ENCODE results near the gene FOXF1.

The FOXF1 gene

GRCh38 chr16:86492961-86493629 is 17.2 kb upstream of the FOXF1 start:
- no peak for DNase-seq (ENCODE audit: low read depth)

GRCh38 chr16:86494039-86494564 is 16.2 kb upstream of the FOXF1 start:
- DNase-seq (ENCODE audit: low read depth) = no peak

GRCh38 chr16:86494565-86495356 is 15.6 kb upstream of the FOXF1 start:
- no peak for DNase-seq (ENCODE audit: low read depth)

DNA sequence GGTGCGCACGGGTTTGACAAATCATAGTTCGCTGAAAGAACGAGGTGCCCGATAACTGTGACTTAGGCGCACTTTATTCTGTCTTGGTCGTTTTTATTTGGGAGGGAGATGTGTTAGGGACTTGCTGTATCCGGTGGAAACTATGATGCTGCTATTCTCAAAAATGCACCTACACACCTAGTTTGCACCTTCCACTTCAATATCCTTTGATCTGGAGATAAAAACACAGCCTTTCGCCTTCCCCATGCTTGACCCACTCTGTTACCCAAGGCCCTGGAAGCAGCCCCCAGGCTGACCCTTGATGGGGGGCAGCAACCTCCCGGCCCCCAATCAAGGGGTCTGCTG is 15.0 kb upstream of the FOXF1 start:
- no peak for DNase-seq (ENCODE audit: low read depth)

DNA sequence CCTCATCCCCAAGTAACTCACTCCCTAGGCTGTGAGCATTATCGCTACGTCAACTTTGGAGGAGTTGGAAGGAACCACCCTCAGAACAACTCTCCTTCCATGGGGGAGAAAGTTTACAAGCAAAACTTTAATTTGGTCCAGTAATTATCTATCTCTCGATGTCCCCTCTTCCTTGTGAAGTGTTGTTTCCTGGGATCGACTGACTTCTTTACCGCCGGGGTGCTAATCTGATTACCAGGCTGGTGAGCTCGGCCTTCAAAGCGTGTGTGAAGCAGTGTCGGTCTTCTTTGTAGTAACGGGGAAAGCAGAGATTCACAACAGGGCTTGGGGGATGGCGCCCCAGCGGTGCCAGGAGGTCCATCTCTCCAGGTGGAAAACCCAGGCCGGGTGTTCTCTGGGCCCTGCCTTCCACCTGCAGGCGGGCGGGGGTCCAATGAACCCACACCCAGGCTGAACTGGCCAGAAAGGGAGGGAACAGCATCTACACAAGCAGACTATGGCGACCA is 14.5 kb upstream of the FOXF1 start:
- DNase-seq (ENCODE audit: low read depth) = no peak

GRCh38 chr16:86496262-86496928 is 13.9 kb upstream of the FOXF1 start:
- DNase-seq (ENCODE audit: low read depth) = no peak

GRCh38 chr16:86496929-86497461 is 13.3 kb upstream of the FOXF1 start:
- DNase-seq (ENCODE audit: low read depth) = no peak

GRCh38 chr16:86497551-86498021 is 12.7 kb upstream of the FOXF1 start:
- no peak for DNase-seq (ENCODE audit: low read depth)

GRCh38 chr16:86498155-86498670 is 12.1 kb upstream of the FOXF1 start:
- DNase-seq (ENCODE audit: low read depth) = no peak

GRCh38 chr16:86498671-86499439 is 11.5 kb upstream of the FOXF1 start:
- no peak for DNase-seq (ENCODE audit: low read depth)

DNA sequence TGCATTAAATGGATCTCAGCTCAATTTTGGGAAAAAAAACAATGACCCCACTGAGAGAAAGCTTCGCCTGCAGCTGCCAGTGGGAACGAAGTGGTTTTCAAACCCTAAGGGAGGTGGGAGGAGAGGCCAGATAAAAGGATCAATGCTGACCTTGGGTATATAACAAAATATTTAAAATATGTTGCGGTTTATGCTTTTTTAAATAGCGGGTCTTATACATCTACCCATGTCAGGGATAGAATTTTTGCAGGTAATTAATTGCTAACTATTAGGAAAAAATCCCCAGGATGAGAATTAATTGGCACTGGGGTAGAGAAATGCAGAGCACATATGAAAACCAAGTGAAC is 10.9 kb upstream of the FOXF1 start:
- no peak for DNase-seq (ENCODE audit: low read depth)

DNA sequence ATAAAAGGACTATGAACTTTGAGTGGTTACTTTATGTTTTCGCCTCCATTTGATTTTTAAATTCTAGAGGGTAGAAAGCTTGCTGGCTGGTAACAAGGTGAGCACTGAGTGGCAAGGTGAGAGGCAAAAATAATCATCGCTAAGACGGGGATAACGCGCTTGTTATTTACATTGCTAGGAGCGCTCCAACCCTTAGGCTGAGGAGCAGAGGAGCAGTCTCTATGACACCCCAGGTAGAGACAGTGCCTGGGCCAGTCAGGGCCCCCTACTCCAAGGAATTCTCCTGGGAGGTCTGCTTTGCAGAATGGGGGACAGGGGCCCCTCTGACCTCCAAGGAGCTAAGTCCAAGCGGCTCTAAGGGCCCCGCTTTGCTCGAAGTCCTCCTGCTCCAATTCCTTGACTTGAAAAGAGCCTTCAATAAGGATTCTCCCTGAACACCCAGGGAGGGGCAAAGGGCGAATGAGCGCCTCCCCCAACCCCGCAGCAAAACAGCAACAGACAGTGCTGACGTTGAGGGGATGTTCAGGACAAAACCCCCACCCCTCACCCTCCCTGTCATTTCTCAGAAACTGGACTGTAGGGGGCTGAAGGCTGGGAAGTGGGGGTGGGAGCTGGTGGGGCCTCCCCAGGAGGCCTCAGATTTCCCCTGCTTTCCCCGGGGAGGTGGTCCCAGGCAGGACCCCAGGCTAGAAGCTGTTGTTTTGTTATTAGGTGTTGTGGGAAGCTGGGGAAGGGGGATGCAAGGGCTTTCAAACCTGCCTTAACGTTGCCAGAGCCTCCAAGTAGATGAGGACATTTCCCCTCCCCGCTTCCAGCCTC is 10.2 kb upstream of the FOXF1 start:
- no peak for DNase-seq (ENCODE audit: low read depth)

DNA sequence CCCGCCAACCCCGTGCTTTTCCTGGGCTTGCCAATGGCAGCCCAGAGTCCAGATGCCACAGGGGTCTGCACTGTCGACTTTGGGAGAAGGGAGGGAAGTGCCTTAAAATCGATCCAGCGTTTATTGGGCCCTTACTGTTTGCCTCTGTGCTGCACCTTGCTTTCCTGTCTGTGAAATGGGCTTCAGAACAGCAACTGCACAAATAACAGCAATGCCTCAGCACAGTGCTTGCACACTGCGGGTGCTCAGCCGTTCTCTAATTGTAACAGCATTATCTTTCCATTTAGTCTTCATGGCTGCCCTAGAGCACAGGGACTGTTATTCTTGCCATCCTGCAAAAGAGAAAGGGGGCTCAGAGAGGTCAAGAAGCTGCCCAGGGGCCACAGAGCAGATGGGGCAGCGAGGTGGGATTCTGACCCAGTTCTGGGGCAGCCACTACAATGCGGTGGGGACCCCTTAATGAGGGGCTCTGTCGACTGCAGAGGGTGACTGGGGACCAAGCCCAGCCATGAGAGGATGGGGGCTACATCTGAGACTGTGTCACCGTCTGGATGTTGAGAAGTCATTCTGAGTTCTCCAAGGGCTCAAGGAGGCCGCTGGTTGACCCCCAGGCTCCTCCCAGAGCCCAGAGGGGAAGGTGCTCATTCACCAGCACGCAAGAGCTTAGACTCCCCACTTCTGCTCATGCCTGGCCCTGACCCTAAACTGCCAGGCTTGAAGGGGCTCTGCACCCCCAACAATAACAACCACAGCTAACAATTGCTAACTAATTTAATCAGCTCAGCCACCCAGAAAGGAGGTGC is 9.4 kb upstream of the FOXF1 start:
- no peak for DNase-seq (ENCODE audit: low read depth)

DNA sequence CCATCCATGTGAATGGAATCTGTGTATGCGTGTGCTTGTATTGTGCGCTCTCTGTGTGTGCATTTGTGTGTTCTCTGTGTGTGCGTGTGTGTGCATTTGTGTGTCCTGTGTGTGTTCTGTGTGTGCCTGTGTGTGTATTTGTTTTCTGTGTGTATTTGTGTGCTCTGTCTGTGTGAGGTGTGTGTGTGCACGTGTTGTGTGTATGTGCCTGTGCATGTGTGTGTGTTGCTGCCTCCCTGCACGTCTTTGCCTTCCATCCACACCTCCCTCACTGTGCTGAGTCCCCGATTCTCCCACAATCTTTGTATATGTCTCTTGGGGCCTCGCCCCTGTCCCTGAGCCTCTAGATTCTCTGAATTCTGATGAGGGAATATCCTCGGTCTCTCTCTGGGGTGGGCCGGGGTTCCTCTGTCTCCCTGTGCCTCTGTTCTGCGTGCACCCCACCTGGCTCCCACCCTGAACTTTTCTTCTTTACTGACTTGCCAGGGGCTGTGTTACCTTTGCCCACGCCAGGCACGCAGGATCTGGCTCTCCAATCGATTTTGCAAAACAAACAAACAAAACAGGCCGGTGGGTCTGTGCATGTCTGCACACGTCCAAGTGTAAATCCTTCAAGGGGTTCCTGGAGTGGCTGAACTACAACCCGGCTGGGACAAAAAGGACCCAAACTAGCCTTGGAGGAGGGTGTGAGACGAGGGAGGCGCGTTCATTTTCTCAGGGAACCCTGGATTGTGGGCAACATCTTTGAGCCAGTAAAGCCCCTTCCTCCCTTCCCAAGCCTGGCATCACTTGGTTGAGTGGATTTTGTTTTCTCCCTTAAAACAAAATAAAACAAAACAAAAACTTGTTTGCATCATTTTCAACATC is 8.1 kb upstream of the FOXF1 start:
- DNase-seq (ENCODE audit: low read depth) = no peak

DNA sequence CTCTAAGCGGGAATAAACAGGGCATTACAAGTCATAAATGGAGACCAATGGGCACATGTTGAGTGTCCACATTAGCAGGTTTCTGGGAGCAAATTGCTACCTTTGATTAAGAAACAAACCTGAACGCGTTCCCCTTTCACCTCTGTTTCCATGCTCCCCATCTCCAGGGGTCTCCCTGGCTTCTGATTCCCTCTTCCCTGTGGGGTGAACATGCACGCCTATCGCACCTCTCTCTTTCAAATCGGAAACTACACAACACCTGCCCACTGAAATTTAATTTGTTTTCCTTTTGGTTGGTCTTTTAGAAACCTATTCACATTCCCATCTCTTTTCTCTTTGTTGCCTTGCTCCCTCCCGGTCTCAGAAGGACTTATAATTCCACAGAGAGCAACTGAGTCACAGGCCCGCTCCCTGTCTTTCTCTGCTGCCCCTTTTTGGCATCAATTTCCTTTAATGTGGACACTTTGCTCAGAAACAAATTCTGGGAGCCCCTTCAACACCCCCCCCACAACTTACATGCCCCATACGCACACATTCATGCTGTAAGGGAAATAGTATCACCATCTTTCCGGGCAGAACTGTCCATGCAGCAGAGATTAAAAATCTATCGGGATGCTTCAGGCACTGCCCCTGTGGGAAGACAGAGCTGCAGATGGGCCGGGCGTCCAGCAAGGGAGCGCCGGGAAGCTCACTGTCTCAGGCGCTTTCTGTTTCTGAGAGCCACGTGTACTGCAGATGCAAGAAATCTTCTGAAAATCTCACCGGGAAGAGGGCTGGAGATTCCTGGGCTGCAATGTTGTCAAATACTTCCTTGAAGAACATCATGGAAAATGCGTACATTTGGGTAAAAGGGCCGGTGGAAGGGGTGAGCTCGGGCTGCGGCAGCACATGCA is 7.2 kb upstream of the FOXF1 start:
- DNase-seq (ENCODE audit: low read depth) = no peak

- DNase-seq (ENCODE audit: low read depth) = no peak
Observed at GRCh38 chr16:86503830-86504229, 6.5 kb upstream of the FOXF1 start.

- DNase-seq (ENCODE audit: low read depth) = no peak
Observed at GRCh38 chr16:86504315-86505184, 5.8 kb upstream of the FOXF1 start.

Data from T follicular helper cell (primary cell).